ENCODE data around the gene DNAH7.
"Not testable (repeated sequence)": the region's sequence is repeated elsewhere in the genome, so short reads cannot be mapped to it uniquely, and the experiment has no call there.

DNAH7 gene

DNA sequence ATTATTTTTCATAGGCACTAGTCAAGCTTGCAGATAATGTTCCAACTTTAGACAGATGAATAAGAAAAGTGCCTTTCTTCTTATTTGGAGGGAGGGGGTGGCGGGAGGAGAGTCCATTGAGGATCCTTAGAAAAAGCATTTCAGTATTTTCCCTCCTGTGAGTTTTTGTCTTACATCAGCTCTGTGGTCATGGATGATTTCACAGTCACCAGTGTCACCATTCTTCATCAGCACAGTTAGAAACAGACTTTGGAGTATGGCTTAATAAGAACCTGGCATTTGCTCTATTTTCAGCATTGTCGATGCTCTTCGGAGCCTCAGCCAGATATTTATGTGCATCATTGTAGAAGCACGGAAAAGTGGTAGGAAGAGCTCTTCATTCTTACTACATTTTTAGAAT, 341.5 kb downstream of the DNAH7 start:
- no peak overlapping the region for H3K4me3 Mint-ChIP-seq
- ATAC-seq (replicated peaks) (no peak), DNase-seq (no peak)
- H3K36me3 Mint-ChIP-seq (ENCODE audit: insufficient read depth) = peaks cover 47% of the 10 kb centered on the region
- H3K4me1 Mint-ChIP-seq (ENCODE audit: low read depth in 2 of 2) = peaks cover under 1 to 17% of the 10 kb centered on the region in 2 donors
- no peaks in the 10 kb centered on the region for H3K9me3 Mint-ChIP-seq
- H3K27ac Mint-ChIP-seq = peak overlapping the region in 1 of 2 donors; percentile 8
- no peaks in the 10 kb centered on the region for H3K27me3 Mint-ChIP-seq

DNA sequence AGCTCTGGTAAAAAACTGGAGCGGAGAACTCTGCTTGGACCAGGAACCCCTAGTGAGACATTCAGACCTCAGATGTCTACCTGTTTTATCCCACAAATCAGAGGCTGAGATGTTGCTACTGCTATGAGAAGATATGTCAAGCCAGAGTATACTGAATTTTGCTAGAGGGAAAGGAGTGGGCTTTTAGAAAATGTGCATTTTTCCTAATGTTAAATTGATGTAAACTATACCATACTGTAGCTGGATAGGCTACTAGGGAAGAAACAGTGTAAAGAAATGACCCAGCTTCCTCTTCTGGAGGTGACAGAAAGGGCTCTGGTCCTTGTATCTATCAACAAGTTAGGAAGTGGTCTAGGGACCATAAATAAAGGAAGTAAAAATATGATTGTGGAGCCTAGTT, 346.6 kb downstream of the DNAH7 start:
- Mint-ChIP-seq H3K4me3 (no peak overlapping the region), H3K27ac (peak overlapping the region in 1 of 2 donors; percentile 57), H3K4me1 (ENCODE audit: low read depth in 2 of 2) (peaks cover 7 to 12% of the 10 kb centered on the region in 2 donors), H3K27me3 (no peaks in the 10 kb centered on the region), H3K36me3 (ENCODE audit: insufficient read depth) (peaks cover 56% of the 10 kb centered on the region), H3K9me3 (no peaks in the 10 kb centered on the region)
- DNase-seq (no peak), ATAC-seq (replicated peaks) (no peak)

- ATAC-seq (replicated peaks) (no peak), DNase-seq (no peak)
- Mint-ChIP-seq H3K4me3 (no peak overlapping the region), H3K36me3 (ENCODE audit: insufficient read depth) (peaks cover 60% of the 10 kb centered on the region), H3K4me1 (ENCODE audit: low read depth in 2 of 2) (peaks cover 7 to 12% of the 10 kb centered on the region in 2 donors), H3K27ac (no peak overlapping the region), H3K27me3 (no peaks in the 10 kb centered on the region), H3K9me3 (no peaks in the 10 kb centered on the region)
These were observed 347.6 kb downstream of the DNAH7 start for GRCh38 chr2:195721042-195721441.

- H3K9me3 Mint-ChIP-seq = no peaks in the 10 kb centered on the region
- H3K27me3 Mint-ChIP-seq = no peaks in the 10 kb centered on the region
- DNase-seq = no peak
- H3K4me1 Mint-ChIP-seq (ENCODE audit: low read depth in 2 of 2) = peaks cover 5 to 16% of the 10 kb centered on the region in 2 donors
- ATAC-seq (replicated peaks) = no peak
- H3K36me3 Mint-ChIP-seq (ENCODE audit: insufficient read depth) = peaks cover 58% of the 10 kb centered on the region
- H3K4me3 Mint-ChIP-seq = no peak overlapping the region
- peak overlapping the region in 1 of 2 donors; percentile 14 for H3K27ac Mint-ChIP-seq
These were observed 352.2 kb downstream of the DNAH7 start for GRCh38 chr2:195716466-195716865.

DNA sequence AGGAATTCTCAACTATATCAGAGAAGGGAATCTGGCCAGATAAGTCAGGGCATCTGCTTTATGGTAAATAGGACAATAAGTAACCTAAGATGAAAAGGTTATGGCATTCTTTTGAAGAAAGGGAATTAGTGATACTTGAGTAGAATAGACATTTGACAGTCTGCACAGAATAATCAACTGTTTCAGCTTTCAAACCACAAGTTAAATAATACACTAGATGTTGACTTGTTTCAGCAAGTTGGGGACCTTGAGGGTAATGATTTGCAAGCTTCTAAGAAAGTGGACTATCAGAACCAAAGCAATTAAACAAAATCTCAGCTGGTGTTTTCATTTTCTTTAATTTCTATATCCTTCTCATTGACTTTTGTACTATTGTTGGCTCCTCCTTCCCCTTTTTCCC, 357.2 kb downstream of the DNAH7 start:
- H3K27ac Mint-ChIP-seq = peak overlapping the region in 1 of 2 donors; percentile 32
- no peak overlapping the region for H3K4me3 Mint-ChIP-seq
- H3K36me3 Mint-ChIP-seq (ENCODE audit: insufficient read depth) = peaks cover 45% of the 10 kb centered on the region
- peaks cover 0 to 14% of the 10 kb centered on the region in 2 donors for H3K4me1 Mint-ChIP-seq (ENCODE audit: low read depth in 2 of 2)
- no peaks in the 10 kb centered on the region for H3K27me3 Mint-ChIP-seq
- no peak for DNase-seq
- H3K9me3 Mint-ChIP-seq = no peaks in the 10 kb centered on the region
- ATAC-seq (replicated peaks) = no peak

DNA sequence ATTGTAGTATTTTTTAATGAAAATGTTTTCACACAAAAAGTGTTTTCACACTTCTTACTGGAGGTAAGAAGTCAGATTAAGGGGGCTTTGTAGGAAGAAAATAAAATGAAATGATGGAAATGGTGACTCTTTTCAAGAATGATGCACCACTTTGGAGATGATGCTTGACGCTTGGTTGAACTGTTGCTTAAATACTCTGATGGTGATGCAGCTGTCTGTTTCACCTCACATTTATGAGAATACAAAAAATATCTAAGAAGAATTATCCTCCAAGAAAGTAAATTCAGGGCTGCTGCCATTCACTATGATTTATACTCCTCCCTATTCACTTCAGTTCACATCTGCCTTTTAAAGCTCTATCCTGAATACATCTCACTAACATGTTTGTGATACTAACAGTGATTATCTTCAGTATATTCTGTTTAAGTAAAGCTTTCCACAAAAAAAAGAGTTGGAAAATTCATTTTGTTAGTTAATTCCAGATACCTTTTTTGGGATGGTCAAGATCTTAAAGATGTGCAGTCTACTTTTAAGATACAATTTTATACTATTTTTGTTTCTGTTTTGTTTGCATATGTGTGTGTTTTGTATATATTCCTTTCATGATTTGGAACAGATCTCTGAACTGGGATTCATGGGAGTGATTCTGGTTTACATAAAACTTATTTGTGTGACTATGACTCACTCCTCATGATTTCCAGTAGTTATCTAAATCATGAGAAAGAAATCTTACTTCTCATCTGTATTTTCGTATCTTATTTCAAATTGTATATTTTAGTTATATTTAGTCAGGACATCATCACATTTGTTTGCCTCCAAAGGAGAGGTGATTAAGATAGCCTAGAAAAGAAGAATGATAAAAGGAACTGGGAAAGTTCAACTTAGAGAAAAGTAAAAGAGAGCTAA, 358.5 kb downstream of the DNAH7 start:
- no peak for DNase-seq
- H3K9me3 Mint-ChIP-seq = no peaks in the 10 kb centered on the region
- no peak overlapping the region for H3K27ac Mint-ChIP-seq
- peaks cover 41% of the 10 kb centered on the region for H3K36me3 Mint-ChIP-seq (ENCODE audit: insufficient read depth)
- peaks cover 0 to 14% of the 10 kb centered on the region in 2 donors for H3K4me1 Mint-ChIP-seq (ENCODE audit: low read depth in 2 of 2)
- H3K27me3 Mint-ChIP-seq = no peaks in the 10 kb centered on the region
- H3K4me3 Mint-ChIP-seq = no peak overlapping the region
- no peak for ATAC-seq (replicated peaks)

GRCh38 chr2:195706161-195706900, 362.3 kb downstream of the DNAH7 start:
- Mint-ChIP-seq H3K4me3 (no peak overlapping the region), H3K27ac (no peak overlapping the region), H3K9me3 (no peaks in the 10 kb centered on the region), H3K4me1 (ENCODE audit: low read depth in 2 of 2) (peaks cover 1 to 22% of the 10 kb centered on the region in 2 donors), H3K36me3 (ENCODE audit: insufficient read depth) (peaks cover 21% of the 10 kb centered on the region), H3K27me3 (no peaks in the 10 kb centered on the region)
- DNase-seq (no peak), ATAC-seq (replicated peaks) (no peak)

DNA sequence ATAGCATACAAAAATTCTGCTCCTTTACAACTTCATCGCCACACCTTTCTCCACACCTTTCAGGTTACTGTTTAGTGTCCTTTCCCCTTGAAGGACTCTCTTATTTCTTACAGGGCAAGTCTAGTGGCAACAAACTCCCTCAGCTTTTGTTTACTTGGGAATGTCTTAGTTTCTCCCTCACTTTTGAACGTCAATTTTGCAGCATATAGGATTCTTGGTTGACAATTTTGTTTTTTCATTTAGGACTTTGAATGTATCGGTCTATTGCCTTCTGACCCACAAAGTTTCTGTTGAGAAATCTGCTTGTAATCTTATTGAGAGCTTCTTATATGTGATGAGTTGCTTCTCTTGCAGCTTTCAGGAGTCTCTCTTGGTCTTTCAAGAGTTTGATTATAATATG, 368.2 kb downstream of the DNAH7 start:
- no peak overlapping the region for H3K4me3 Mint-ChIP-seq
- peaks cover 6 to 49% of the 10 kb centered on the region in 2 donors for H3K4me1 Mint-ChIP-seq (ENCODE audit: low read depth in 2 of 2)
- no peak overlapping the region for H3K27ac Mint-ChIP-seq
- H3K27me3 Mint-ChIP-seq = no peaks in the 10 kb centered on the region
- no peak for ATAC-seq (replicated peaks)
- no peak for DNase-seq
- H3K9me3 Mint-ChIP-seq = peaks cover 4 to 10% of the 10 kb centered on the region in 2 donors
- H3K36me3 Mint-ChIP-seq (ENCODE audit: insufficient read depth) = peaks cover 9% of the 10 kb centered on the region

- DNase-seq (no peak), ATAC-seq (replicated peaks) (no peak)
- peaks cover 20 to 58% of the 10 kb centered on the region in 2 donors for H3K4me1 Mint-ChIP-seq (ENCODE audit: low read depth in 2 of 2)
- no peak overlapping the region for H3K27ac Mint-ChIP-seq
- H3K36me3 Mint-ChIP-seq (ENCODE audit: insufficient read depth) = peaks cover 9% of the 10 kb centered on the region
- no peaks in the 10 kb centered on the region for H3K27me3 Mint-ChIP-seq
- peaks cover 4 to 10% of the 10 kb centered on the region in 2 donors for H3K9me3 Mint-ChIP-seq
- H3K4me3 Mint-ChIP-seq = no peak overlapping the region
These were observed 370.9 kb downstream of the DNAH7 start for GRCh38 chr2:195697681-195698220.

GRCh38 chr2:195696012-195696411, 372.6 kb downstream of the DNAH7 start:
- Mint-ChIP-seq H3K27me3 (no peaks in the 10 kb centered on the region), H3K27ac (peak overlapping the region in 1 of 2 donors; percentile 36), H3K36me3 (ENCODE audit: insufficient read depth) (peaks cover 3% of the 10 kb centered on the region), H3K4me3 (no peak overlapping the region), H3K4me1 (ENCODE audit: low read depth in 2 of 2) (peaks cover 34 to 65% of the 10 kb centered on the region in 2 donors), H3K9me3 (peaks cover 7 to 10% of the 10 kb centered on the region in 2 donors)
- no peak for ATAC-seq (replicated peaks)
- no peak for DNase-seq

DNA sequence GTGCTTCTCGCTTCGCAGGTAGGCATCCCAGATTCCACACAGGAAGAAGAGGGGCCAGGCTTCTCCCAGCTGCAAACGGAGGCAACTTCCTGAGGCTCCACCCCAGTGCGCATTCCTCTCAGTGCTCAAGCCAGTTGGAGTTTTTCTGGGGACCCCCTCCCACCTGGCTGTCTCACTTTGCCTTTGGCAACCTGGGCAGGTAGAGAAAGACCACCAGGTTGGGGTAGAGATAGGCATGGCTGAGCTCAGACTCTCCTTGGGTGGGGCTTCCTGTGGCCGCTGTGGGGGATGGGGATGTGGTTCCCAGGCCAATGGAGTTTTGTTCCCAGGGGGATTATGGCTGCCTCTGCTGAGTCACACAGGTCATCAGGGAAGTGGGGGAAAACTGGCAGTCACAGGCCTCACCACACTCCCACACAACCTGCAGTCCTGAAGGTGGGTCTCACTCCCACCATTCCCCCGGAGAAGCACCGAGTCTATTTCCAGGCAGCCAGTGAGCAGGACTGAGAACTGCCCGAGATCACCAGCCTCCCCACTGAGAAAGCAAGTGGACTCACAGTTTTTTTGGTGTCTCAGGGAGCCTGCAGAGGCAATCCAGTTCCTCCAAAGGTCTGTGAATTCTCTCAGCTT, 373.5 kb downstream of the DNAH7 start:
- H3K4me3 Mint-ChIP-seq = no peak overlapping the region
- no peak overlapping the region for H3K27ac Mint-ChIP-seq
- no peaks in the 10 kb centered on the region for H3K27me3 Mint-ChIP-seq
- ATAC-seq (replicated peaks) (no peak), DNase-seq (no peak)
- H3K4me1 Mint-ChIP-seq (ENCODE audit: low read depth in 2 of 2) = peaks cover 34 to 66% of the 10 kb centered on the region in 2 donors
- H3K9me3 Mint-ChIP-seq = peaks cover 5 to 6% of the 10 kb centered on the region in 2 donors
- H3K36me3 Mint-ChIP-seq (ENCODE audit: insufficient read depth) = peaks cover 3% of the 10 kb centered on the region

DNA sequence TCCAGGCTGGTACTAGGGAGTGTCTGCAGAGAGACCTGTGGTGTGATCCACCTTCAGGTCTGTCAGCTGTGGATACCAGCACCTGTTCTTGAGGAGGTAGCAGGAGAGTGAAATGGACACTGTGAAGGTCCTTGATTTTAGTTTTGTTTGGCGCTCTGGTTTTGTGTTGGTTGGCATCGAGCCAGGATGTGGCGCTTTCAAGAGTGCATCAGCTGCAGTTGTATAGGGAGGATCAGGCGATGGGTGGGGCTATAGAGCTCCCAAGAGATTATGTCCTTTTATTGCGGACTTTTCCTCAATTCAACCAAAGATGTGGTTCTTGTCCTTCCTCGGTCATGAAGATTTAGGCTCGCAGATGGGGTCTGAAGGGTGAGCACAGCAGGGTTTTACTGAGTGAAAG, 374.1 kb downstream of the DNAH7 start:
- H3K9me3 Mint-ChIP-seq = peaks cover under 1 to 5% of the 10 kb centered on the region in 2 donors
- H3K4me1 Mint-ChIP-seq (ENCODE audit: low read depth in 2 of 2) = peaks cover 34 to 63% of the 10 kb centered on the region in 2 donors
- H3K27ac Mint-ChIP-seq = no peak overlapping the region
- DNase-seq (no peak), ATAC-seq (replicated peaks) (no peak)
- no peak overlapping the region for H3K4me3 Mint-ChIP-seq
- peaks cover 3% of the 10 kb centered on the region for H3K36me3 Mint-ChIP-seq (ENCODE audit: insufficient read depth)
- no peaks in the 10 kb centered on the region for H3K27me3 Mint-ChIP-seq

DNA sequence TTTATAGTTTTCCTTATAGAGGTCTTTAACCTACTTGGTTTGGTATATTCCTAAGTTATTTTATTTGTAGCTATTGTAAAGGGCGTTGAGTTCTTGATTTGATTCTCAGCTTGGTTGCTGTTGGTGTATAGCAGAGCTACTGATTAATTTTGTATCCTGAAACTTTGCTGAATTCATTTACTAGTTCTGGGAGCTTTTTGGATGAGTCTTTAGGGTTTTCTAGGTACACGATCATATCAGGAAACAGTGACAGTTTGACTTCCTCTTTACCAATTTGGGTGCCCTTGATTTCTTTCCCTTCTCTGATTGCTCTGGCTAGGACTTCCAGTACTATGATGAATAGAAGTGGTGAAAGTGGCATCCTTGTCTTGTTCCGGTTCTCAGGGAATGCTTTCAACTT, 376.1 kb downstream of the DNAH7 start:
- not testable (repeated sequence) for ATAC-seq (replicated peaks); H3K4me3 Mint-ChIP-seq; H3K9me3 Mint-ChIP-seq; H3K27me3 Mint-ChIP-seq; DNase-seq; H3K36me3 Mint-ChIP-seq (ENCODE audit: insufficient read depth)
- Mint-ChIP-seq H3K4me1 (ENCODE audit: low read depth in 2 of 2) (peaks cover 30 to 50% of the 10 kb centered on the region in 2 donors), H3K27ac (peak overlapping the region in 1 of 2 donors; percentile 21)
